Testis (tissue), 2 donors: ENCODE results near the gene SLC25A25.
"Not testable (repeated sequence)": the region's sequence is repeated elsewhere in the genome, so short reads cannot be mapped to it uniquely, and the experiment has no call there.

Source experiments
- POLR2A ChIP-seq: fragments of 450-650 bp; IDR thresholded peaks from one replicate; pipeline ENCODE4 v1.6.1; 2017; ENCODE audit warnings: antibody characterized with exemption, mild to moderate bottlenecking, moderate library complexity
- TF ChIP-seq, protein P1 (sequence below), 3 experiments: fragments of 450-650 bp in 2 of 3; fragments of 200-600 bp in 1 of 3; sonication (generic) in 1 of 3; IDR thresholded peaks; one replicate each; pipeline ENCODE4 v1.5.1; 2016 to 2019; ENCODE audit warnings: antibody characterized with exemption in 3 of 3, mild to moderate bottlenecking in 2 of 3, moderate library complexity in 1 of 3

DNA sequence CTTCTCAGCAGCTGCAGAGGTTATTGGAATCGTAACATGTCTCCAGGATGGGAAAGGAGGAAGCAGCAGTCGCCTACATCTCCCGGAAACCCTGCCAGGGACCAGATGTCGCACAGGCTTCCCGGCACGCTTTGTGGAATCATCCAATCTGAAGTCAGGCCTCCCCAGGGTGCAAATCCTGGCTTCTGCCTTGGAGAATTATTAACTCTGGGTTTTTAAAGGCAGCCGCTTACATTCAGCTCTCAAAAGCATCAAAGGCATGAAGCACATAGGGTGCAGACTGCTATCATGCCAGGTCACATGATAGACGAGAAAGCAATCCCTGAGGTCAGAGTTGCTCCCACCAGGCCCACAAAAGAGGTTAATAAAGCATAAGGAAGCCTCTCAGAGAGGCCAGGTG is 64.1 kb downstream of the SLC25A25 start:
- TF ChIP-seq POLR2A: not testable (repeated sequence)
- TF ChIP-seq, protein P1, sequence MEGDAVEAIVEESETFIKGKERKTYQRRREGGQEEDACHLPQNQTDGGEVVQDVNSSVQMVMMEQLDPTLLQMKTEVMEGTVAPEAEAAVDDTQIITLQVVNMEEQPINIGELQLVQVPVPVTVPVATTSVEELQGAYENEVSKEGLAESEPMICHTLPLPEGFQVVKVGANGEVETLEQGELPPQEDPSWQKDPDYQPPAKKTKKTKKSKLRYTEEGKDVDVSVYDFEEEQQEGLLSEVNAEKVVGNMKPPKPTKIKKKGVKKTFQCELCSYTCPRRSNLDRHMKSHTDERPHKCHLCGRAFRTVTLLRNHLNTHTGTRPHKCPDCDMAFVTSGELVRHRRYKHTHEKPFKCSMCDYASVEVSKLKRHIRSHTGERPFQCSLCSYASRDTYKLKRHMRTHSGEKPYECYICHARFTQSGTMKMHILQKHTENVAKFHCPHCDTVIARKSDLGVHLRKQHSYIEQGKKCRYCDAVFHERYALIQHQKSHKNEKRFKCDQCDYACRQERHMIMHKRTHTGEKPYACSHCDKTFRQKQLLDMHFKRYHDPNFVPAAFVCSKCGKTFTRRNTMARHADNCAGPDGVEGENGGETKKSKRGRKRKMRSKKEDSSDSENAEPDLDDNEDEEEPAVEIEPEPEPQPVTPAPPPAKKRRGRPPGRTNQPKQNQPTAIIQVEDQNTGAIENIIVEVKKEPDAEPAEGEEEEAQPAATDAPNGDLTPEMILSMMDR (IDR thresholded peaks at IDR 0.05): not testable (repeated sequence)
